Inflammatory macrophage treated with lipopolysaccharide for 4 hours (primary cell): ENCODE data around the gene THEMIS.
"Not testable (repeated sequence)": the region's sequence is repeated elsewhere in the genome, so short reads cannot be mapped to it uniquely, and the experiment has no call there.

ENCODE experiments used
- DNase-seq: peaks from one replicate; pipeline ENCODE4 v3.0.0-alpha.2; 2020

Gene THEMIS

GRCh38 chr6:127914240-127914639, 13.4 kb upstream of the THEMIS start:
- DNase-seq, result no peak

- DNase-seq, result no peak
Measured at GRCh38 chr6:127912914-127913313, 12.1 kb upstream of the THEMIS start.

GRCh38 chr6:127907960-127908640, 7.2 kb upstream of the THEMIS start:
- DNase-seq, result no peak

- DNase-seq, result no peak
Measured at GRCh38 chr6:127904160-127904559, 3.3 kb upstream of the THEMIS start.

GRCh38 chr6:127902933-127903332, 2.1 kb upstream of the THEMIS start:
- no peak for DNase-seq

GRCh38 chr6:127897484-127897883, 3.4 kb downstream of the THEMIS start:
- no peak for DNase-seq

- no peak for DNase-seq
Measured at GRCh38 chr6:127894051-127894450, 6.8 kb downstream of the THEMIS start.

GRCh38 chr6:127893541-127893940, 7.3 kb downstream of the THEMIS start:
- no peak for DNase-seq

- DNase-seq, result no peak
Measured at GRCh38 chr6:127891731-127892326, 9.0 kb downstream of the THEMIS start.

- no peak for DNase-seq
Measured at GRCh38 chr6:127886603-127887002, 14.3 kb downstream of the THEMIS start.

- no peak for DNase-seq
Measured at GRCh38 chr6:127884134-127884533, 16.7 kb downstream of the THEMIS start.

- DNase-seq, result not testable (repeated sequence)
Measured at GRCh38 chr6:127881949-127882348, 18.9 kb downstream of the THEMIS start.

- DNase-seq, result no peak
Measured at GRCh38 chr6:127880429-127880828, 20.4 kb downstream of the THEMIS start.

- no peak for DNase-seq
Measured at GRCh38 chr6:127879685-127880084, 21.2 kb downstream of the THEMIS start.

- no peak for DNase-seq
Measured at GRCh38 chr6:127878115-127878514, 22.7 kb downstream of the THEMIS start.

- DNase-seq, result no peak
Measured at GRCh38 chr6:127877231-127877630, 23.6 kb downstream of the THEMIS start.

GRCh38 chr6:127869772-127870404, 31.0 kb downstream of the THEMIS start:
- no peak for DNase-seq

GRCh38 chr6:127869183-127869582, 31.7 kb downstream of the THEMIS start:
- DNase-seq, result no peak

GRCh38 chr6:127868338-127868737, 32.5 kb downstream of the THEMIS start:
- DNase-seq, result no peak

- DNase-seq, result no peak
Measured at GRCh38 chr6:127866766-127867165, 34.1 kb downstream of the THEMIS start.

GRCh38 chr6:127865108-127865507, 35.8 kb downstream of the THEMIS start:
- DNase-seq, result no peak

- DNase-seq, result no peak
Measured at GRCh38 chr6:127864701-127865100, 36.2 kb downstream of the THEMIS start.

- no peak for DNase-seq
Measured at GRCh38 chr6:127860723-127861122, 40.1 kb downstream of the THEMIS start.

GRCh38 chr6:127859956-127860355, 40.9 kb downstream of the THEMIS start:
- DNase-seq, result no peak
